GM18502 (cell line): ENCODE measurements around the gene GOLT1B.
"Not testable (repeated sequence)": the region's sequence is repeated elsewhere in the genome, so short reads cannot be mapped to it uniquely, and the experiment has no call there.

Source experiments
- ATAC-seq: cut with Tn5 transposase; IDR thresholded peaks from one replicate; pipeline ENCODE4 v1.9.1; 2021; ENCODE audit warnings: mild to moderate bottlenecking; ENCODE audit not compliant: unreplicated experiment, poor library complexity

Gene GOLT1B

GRCh38 chr12:21501258-21502163 is at the start of gene GOLT1B, which contains the start of gene RECQL:
GOLT1B (plus strand) TSS chr12:21501789; CDS start chr12:21501924, 135 bp downstream.
RECQL (minus strand) TSS chr12:21501635; CDS start chr12:21499570, 2,065 bp downstream.
- peak; percentile 99 for ATAC-seq

- peak; percentile 90 for ATAC-seq
Measured at GRCh38 chr12:21453312-21453852, 48.2 kb upstream of the GOLT1B start.

- ATAC-seq: no peak
Measured at GRCh38 chr12:21456291-21456780, 45.3 kb upstream of the GOLT1B start.

GRCh38 chr12:21459474-21459873 is 42.1 kb upstream of the GOLT1B start:
- no peak for ATAC-seq

- not testable (repeated sequence) for ATAC-seq
Measured at GRCh38 chr12:21467334-21467733, 34.3 kb upstream of the GOLT1B start.

GRCh38 chr12:21471294-21471693 is 30.3 kb upstream of the GOLT1B start:
- ATAC-seq: no peak

GRCh38 chr12:21472197-21472823 is 29.3 kb upstream of the GOLT1B start:
- no peak for ATAC-seq

- ATAC-seq: no peak
Measured at GRCh38 chr12:21475552-21475951, 26.0 kb upstream of the GOLT1B start.

GRCh38 chr12:21476949-21477348 is 24.6 kb upstream of the GOLT1B start:
- ATAC-seq: no peak

GRCh38 chr12:21478756-21479455 is 22.7 kb upstream of the GOLT1B start:
- no peak for ATAC-seq

- ATAC-seq: no peak
Measured at GRCh38 chr12:21483531-21483930, 18.1 kb upstream of the GOLT1B start.

GRCh38 chr12:21485998-21486397 is 15.6 kb upstream of the GOLT1B start:
- no peak for ATAC-seq

GRCh38 chr12:21499765-21500164 is 1.8 kb upstream of the GOLT1B start:
- ATAC-seq: no peak

GRCh38 chr12:21500786-21501257 is 767 bp upstream of the GOLT1B start:
- no peak for ATAC-seq

- ATAC-seq: no peak
Measured at GRCh38 chr12:21502164-21502496, 541 bp downstream of the GOLT1B start.

GRCh38 chr12:21502872-21503271 is 1.3 kb downstream of the GOLT1B start:
- no peak for ATAC-seq

GRCh38 chr12:21505888-21506287 is 4.3 kb downstream of the GOLT1B start:
- no peak for ATAC-seq

GRCh38 chr12:21507849-21508248 is 6.3 kb downstream of the GOLT1B start:
- ATAC-seq: no peak

GRCh38 chr12:21509768-21510167 is 8.2 kb downstream of the GOLT1B start:
- peak; percentile 95 for ATAC-seq

- ATAC-seq: no peak
Measured at GRCh38 chr12:21516281-21516680, 14.7 kb downstream of the GOLT1B start.
